GM12873 (cell line): ENCODE data around the gene LMBR1.

Experiments used
- CTCF ChIP-seq: IDR thresholded peaks from 2 replicates; pipeline ENCODE4 v1.5.1; 2012; ENCODE audit warnings: low read depth, mild to moderate bottlenecking, moderate library complexity, low read length, control low read depth; ENCODE audit not compliant: insufficient read depth; ENCODE audit errors: missing control alignments

The LMBR1 gene

GRCh38 chr7:156655983-156656382, 237.0 kb downstream of the LMBR1 start:
- TF ChIP-seq CTCF: no peak

- no peak for TF ChIP-seq CTCF
Observed at GRCh38 chr7:156655251-156655650, 237.7 kb downstream of the LMBR1 start.

GRCh38 chr7:156654511-156655234, 238.3 kb downstream of the LMBR1 start:
- TF ChIP-seq CTCF: no peak

- TF ChIP-seq CTCF: no peak
Observed at GRCh38 chr7:156652886-156653568, 240.0 kb downstream of the LMBR1 start.

GRCh38 chr7:156651474-156651873, 241.5 kb downstream of the LMBR1 start:
- no peak for TF ChIP-seq CTCF

- TF ChIP-seq CTCF: peak; percentile 38
Observed at GRCh38 chr7:156650042-156650441, 242.9 kb downstream of the LMBR1 start.

GRCh38 chr7:156642306-156643045, 250.5 kb downstream of the LMBR1 start:
- TF ChIP-seq CTCF: no peak
